ENCODE data around the gene ZIC5. TPM values are rescaled to one million over a fixed set of nuclear protein-coding genes. Genes with fewer than 3 reads are reported as not detected.

Gene ZIC5
- 2.7 to 3.1 TPM (median 2.8 TPM) in 5 replicates for total RNA-seq (2022; extraction: Qiagen RNA extraction)

GRCh38 chr13:99971576-99972189, at the start of gene ZIC5:
Gene ZIC5 (minus strand): TSS chr13:99971767. CDS start chr13:99971603, 164 bp downstream.

GRCh38 chr13:99981735-99982035, 10.1 kb upstream of the ZIC5 start, which contains the start of gene ZIC2:
Gene ZIC2 (plus strand): TSS chr13:99981784. CDS start chr13:99982065, 281 bp downstream.

Other genes with a start within 250 kb of the ZIC5 start
- 6.9 to 10.6 TPM (median 9.4 TPM) in 5 replicates for gene ZIC2, start 10.0 kb upstream of the ZIC5 start, total RNA-seq (2022; extraction: Qiagen RNA extraction)
- gene PCCA, start 117.3 kb upstream of the ZIC5 start, total RNA-seq (2022; extraction: Qiagen RNA extraction) = 8.2 to 11.6 TPM (median 8.9 TPM) in 5 replicates

Data from A549 treated with CORT108297 at 1 μM for 4 hours (cell line).